Stromal cell of bone marrow (primary cell): ENCODE measurements around the gene RGL2.
"Not testable (repeated sequence)": the region's sequence is repeated elsewhere in the genome, so short reads cannot be mapped to it uniquely, and the experiment has no call there.

Experiments
- DNase-seq: peaks from one replicate; pipeline ENCODE4 v3.0.0-alpha.2; 2012; ENCODE audit warnings: low read depth

The RGL2 gene

GRCh38 chr6:33273924-33274902, 24.5 kb downstream of the RGL2 start:
- DNase-seq, result no peak

GRCh38 chr6:33273129-33273923, 25.4 kb downstream of the RGL2 start:
- DNase-seq, result no peak

- no peak for DNase-seq
These were observed 26.2 kb downstream of the RGL2 start for GRCh38 chr6:33272275-33273128.

- DNase-seq, result peak; percentile 98
These were observed 27.1 kb downstream of the RGL2 start, which contains the start of the genes RPS18 and VPS52 for GRCh38 chr6:33271468-33272274. RPS18 (plus strand) TSS chr6:33272075; CDS start chr6:33272120, 45 bp downstream. VPS52 (minus strand) TSS chr6:33271876; CDS start chr6:33271675, 201 bp downstream.

GRCh38 chr6:33271117-33271467, 27.6 kb downstream of the RGL2 start:
- DNase-seq, result no peak

GRCh38 chr6:33264015-33264414, 34.7 kb downstream of the RGL2 start:
- no peak for DNase-seq

- not testable (repeated sequence) for DNase-seq
These were observed 36.3 kb downstream of the RGL2 start for GRCh38 chr6:33262490-33262889.

GRCh38 chr6:33259032-33259431, 39.7 kb downstream of the RGL2 start:
- no peak for DNase-seq

GRCh38 chr6:33254591-33254990, 44.2 kb downstream of the RGL2 start:
- no peak for DNase-seq

- no peak for DNase-seq
These were observed 46.0 kb downstream of the RGL2 start for GRCh38 chr6:33252759-33253158.

- no peak for DNase-seq
These were observed 47.2 kb downstream of the RGL2 start for GRCh38 chr6:33251395-33252012.

- no peak for DNase-seq
These were observed 48.0 kb downstream of the RGL2 start for GRCh38 chr6:33250731-33251130.

GRCh38 chr6:33249732-33250630, 48.8 kb downstream of the RGL2 start:
- peak; percentile 86 for DNase-seq

- DNase-seq, result peak; percentile 99
These were observed 49.6 kb downstream of the RGL2 start for GRCh38 chr6:33248932-33249731.

- no peak for DNase-seq
These were observed 50.2 kb downstream of the RGL2 start for GRCh38 chr6:33248643-33248931.

GRCh38 chr6:33247977-33248642, 50.6 kb downstream of the RGL2 start:
- DNase-seq, result peak; percentile 72

GRCh38 chr6:33243476-33243875, 55.3 kb downstream of the RGL2 start:
- DNase-seq, result no peak

GRCh38 chr6:33241968-33242367, 56.8 kb downstream of the RGL2 start:
- no peak for DNase-seq
